GM21825 (cell line): ENCODE data around the gene MAP3K19.
"Not testable (repeated sequence)": the region's sequence is repeated elsewhere in the genome, so short reads cannot be mapped to it uniquely, and the experiment has no call there.

Experiments used
- ATAC-seq: cut with Tn5 transposase; IDR thresholded peaks from one replicate; pipeline ENCODE4 v1.9.1; 2021; ENCODE audit warnings: mild to moderate bottlenecking, moderate library complexity; ENCODE audit not compliant: unreplicated experiment

MAP3K19 gene

GRCh38 chr2:135052042-135052876, 5.0 kb upstream of the MAP3K19 start, which contains the start of gene RAB3GAP1:
Gene RAB3GAP1 (plus strand): TSS chr2:135052292. CDS start chr2:135052308, 16 bp downstream.
- ATAC-seq, result peak; percentile 77

- no peak for ATAC-seq
These were observed 3.4 kb upstream of the MAP3K19 start for GRCh38 chr2:135050684-135051083.

- no peak for ATAC-seq
These were observed 2.9 kb upstream of the MAP3K19 start for GRCh38 chr2:135050132-135050531.

- no peak for ATAC-seq
These were observed 875 bp upstream of the MAP3K19 start for GRCh38 chr2:135048122-135048521.

GRCh38 chr2:135043345-135043744, 3.9 kb downstream of the MAP3K19 start:
- ATAC-seq, result no peak

- no peak for ATAC-seq
These were observed 9.4 kb downstream of the MAP3K19 start for GRCh38 chr2:135037831-135038230.

GRCh38 chr2:135033216-135033615, 14.0 kb downstream of the MAP3K19 start:
- ATAC-seq, result not testable (repeated sequence)

GRCh38 chr2:135030826-135031225, 16.4 kb downstream of the MAP3K19 start:
- ATAC-seq, result no peak

GRCh38 chr2:135029481-135030134, 17.6 kb downstream of the MAP3K19 start:
- no peak for ATAC-seq

- no peak for ATAC-seq
These were observed 23.3 kb downstream of the MAP3K19 start for GRCh38 chr2:135023886-135024485.

- no peak for ATAC-seq
These were observed 24.0 kb downstream of the MAP3K19 start for GRCh38 chr2:135022952-135023880.

GRCh38 chr2:135021618-135022017, 25.6 kb downstream of the MAP3K19 start:
- ATAC-seq, result no peak

GRCh38 chr2:135011633-135012032, 35.6 kb downstream of the MAP3K19 start:
- ATAC-seq, result no peak

GRCh38 chr2:135010200-135010942, 36.9 kb downstream of the MAP3K19 start:
- no peak for ATAC-seq

- ATAC-seq, result no peak
These were observed 37.9 kb downstream of the MAP3K19 start for GRCh38 chr2:135009339-135009738.

- ATAC-seq, result no peak
These were observed 41.5 kb downstream of the MAP3K19 start for GRCh38 chr2:135005753-135006152.

GRCh38 chr2:135004005-135004746, 43.1 kb downstream of the MAP3K19 start:
- peak; percentile 91 for ATAC-seq

- no peak for ATAC-seq
These were observed 44.4 kb downstream of the MAP3K19 start for GRCh38 chr2:135002836-135003235.

GRCh38 chr2:134999521-134999920, 47.7 kb downstream of the MAP3K19 start:
- no peak for ATAC-seq
